DMS153 (cell line): Measurements from ENCODE around the gene GPI.
"Not testable (repeated sequence)": the region's sequence is repeated elsewhere in the genome, so short reads cannot be mapped to it uniquely, and the experiment has no call there.

Experiments used
- DNase-seq: peaks from one replicate; lab custom pipeline; 2025; lab: John Stamatoyannopoulos, UW

Gene GPI

GRCh38 chr19:34368338-34368737 is 3.3 kb downstream of the GPI start:
- no peak for DNase-seq

GRCh38 chr19:34369166-34369565 is 4.2 kb downstream of the GPI start:
- DNase-seq, result not testable (repeated sequence)

GRCh38 chr19:34370117-34370516 is 5.1 kb downstream of the GPI start:
- no peak for DNase-seq

- DNase-seq, result no peak
These were observed 6.0 kb downstream of the GPI start for GRCh38 chr19:34370983-34371382.

- DNase-seq, result no peak
These were observed 8.7 kb downstream of the GPI start for GRCh38 chr19:34373601-34374288.

GRCh38 chr19:34375598-34375997 is 10.6 kb downstream of the GPI start:
- no peak for DNase-seq

GRCh38 chr19:34380639-34381241 is 15.7 kb downstream of the GPI start:
- DNase-seq, result no peak

GRCh38 chr19:34381399-34382251 is 16.6 kb downstream of the GPI start:
- no peak for DNase-seq

GRCh38 chr19:34382471-34382870 is 17.5 kb downstream of the GPI start:
- no peak for DNase-seq

- DNase-seq, result no peak
These were observed 18.6 kb downstream of the GPI start for GRCh38 chr19:34383599-34383998.

GRCh38 chr19:34386645-34387445 is 21.8 kb downstream of the GPI start:
- DNase-seq, result no peak

GRCh38 chr19:34387446-34387810 is 22.4 kb downstream of the GPI start:
- no peak for DNase-seq

GRCh38 chr19:34388745-34389144 is 23.7 kb downstream of the GPI start:
- not testable (repeated sequence) for DNase-seq

GRCh38 chr19:34391813-34392212 is 26.8 kb downstream of the GPI start:
- no peak for DNase-seq

- no peak for DNase-seq
These were observed 28.0 kb downstream of the GPI start for GRCh38 chr19:34393031-34393430.

GRCh38 chr19:34393629-34394028 is 28.6 kb downstream of the GPI start:
- no peak for DNase-seq

GRCh38 chr19:34397853-34398252 is 32.9 kb downstream of the GPI start:
- DNase-seq, result no peak

- DNase-seq, result no peak
These were observed 34.9 kb downstream of the GPI start for GRCh38 chr19:34399886-34400285.

GRCh38 chr19:34400844-34401243 is 35.8 kb downstream of the GPI start:
- DNase-seq, result not testable (repeated sequence)

- DNase-seq, result peak; percentile 9
These were observed 37.1 kb downstream of the GPI start for GRCh38 chr19:34402074-34402600.

GRCh38 chr19:34403784-34404108 is 38.8 kb downstream of the GPI start:
- DNase-seq, result no peak
